Smooth muscle cell (in vitro differentiated cells): Measurements from ENCODE around the gene SLC39A9. TPM values are rescaled to one million over a fixed set of nuclear protein-coding genes. Genes with fewer than 3 reads are reported as not detected.

Experiments used
- DNase-seq: peaks from one replicate; lab custom pipeline; 2025; ENCODE audit not compliant: unreplicated experiment; lab: John Stamatoyannopoulos, UW
- H2AFZ ChIP-seq: fragments of 200-600 bp; sonication (generic); 2 replicates; pipeline ENCODE4 v1.6.0; 2016; ENCODE audit warnings: antibody characterized with exemption, low read depth, mild to moderate bottlenecking
- H3F3A ChIP-seq: fragments of 200-600 bp; sonication (generic); 2 replicates; pipeline ENCODE4 v1.6.0; 2017; ENCODE audit warnings: antibody characterized with exemption, low read depth
- H3K27ac ChIP-seq: fragments of 200-600 bp; sonication (generic); 2 replicates; pipeline ENCODE4 v1.5.1; 2016; ENCODE audit warnings: low read depth, mild to moderate bottlenecking
- H3K27me3 ChIP-seq: fragments of 200-600 bp; sonication (generic); 2 replicates; pipeline ENCODE4 v1.6.1; 2016; ENCODE audit warnings: low read depth, mild to moderate bottlenecking
- H3K36me3 ChIP-seq: fragments of 200-600 bp; sonication (generic); 2 replicates; pipeline ENCODE4 v1.5.1; 2016; ENCODE audit warnings: low read depth
- H3K4me1 ChIP-seq: fragments of 200-600 bp; sonication (generic); 2 replicates; pipeline ENCODE4 v1.5.1; 2016; ENCODE audit warnings: low read depth
- H3K4me2 ChIP-seq: fragments of 200-600 bp; sonication (generic); 2 replicates; pipeline ENCODE4 v1.6.0; 2016; ENCODE audit warnings: mild to moderate bottlenecking
- H3K4me3 ChIP-seq: fragments of 200-600 bp; sonication (generic); 2 replicates; pipeline ENCODE4 v1.5.1; 2016; ENCODE audit warnings: mild to moderate bottlenecking
- H3K79me2 ChIP-seq: fragments of 200-600 bp; sonication (generic); 2 replicates; pipeline ENCODE4 v1.6.0; 2016; ENCODE audit warnings: low read depth, mild to moderate bottlenecking
- H3K9ac ChIP-seq: fragments of 200-600 bp; sonication (generic); 2 replicates; pipeline ENCODE4 v1.6.0; 2016; ENCODE audit warnings: low read depth
- H3K9me3 ChIP-seq: fragments of 200-600 bp; sonication (generic); replicated peaks from 2 replicates; pipeline ENCODE4 v1.5.1; 2016; ENCODE audit warnings: low read depth
- H4K20me1 ChIP-seq: fragments of 200-600 bp; sonication (generic); 2 replicates; pipeline ENCODE4 v1.6.0; 2016; ENCODE audit warnings: low read depth
- CTCF ChIP-seq: fragments of 200-600 bp; sonication (generic); IDR thresholded peaks from 2 replicates; pipeline ENCODE4 v1.5.1; 2017; ENCODE audit warnings: borderline replicate concordance, mild to moderate bottlenecking, antibody characterized with exemption; ENCODE audit not compliant: insufficient read depth, poor library complexity, severe bottlenecking
- WGBS: methylation state at CpG from one replicate; pipeline ENCODE4 v1.1.7; 2016; ENCODE audit warnings: low lambda C conversion rate; 5-methylcytosine and 5-hydroxymethylcytosine counted together
- polyA plus RNA-seq: library from polyadenylated mRNA; unstranded; fragments of >200 nt; fragmentation: Nextera tagmentation; extraction: Ambion mirVana; gene quantifications from 2 replicates; pipeline ENCODE4 v1.2.1, GENCODE V29; 2016
- total RNA-seq: library from RNA; depleted of rRNA; stranded (reverse); fragments of >200 nt; gene quantifications from 2 replicates; pipeline ENCODE4 v1.2.3, GENCODE V29; 2014

The SLC39A9 gene
- total and polyA plus RNA-seq, 2 experiments from 2014 or later, result 42.8 to 106 TPM

GRCh38 chr14:69459122-69459521 lies 60.6 kb downstream of the SLC39A9 start:
- no peaks in the 10 kb centered on the region for H3K27me3 ChIP-seq
- H3K36me3 ChIP-seq, result peaks cover 11% of the 10 kb centered on the region
- no peak for TF ChIP-seq CTCF
- H3K4me2 ChIP-seq, result no peak overlapping the region
- peaks cover 15% of the 10 kb centered on the region for H4K20me1 ChIP-seq
- no peaks in the 10 kb centered on the region for H3K9me3 ChIP-seq
- DNase-seq, result no peak
- H3K4me1 ChIP-seq, result no peaks in the 10 kb centered on the region
- no peak overlapping the region for H3K4me3 ChIP-seq
- H2AFZ ChIP-seq, result no peak overlapping the region
- H3K79me2 ChIP-seq, result no peaks in the 10 kb centered on the region
- 50% methylated on average over 1 of the region's 1 CpG for WGBS
- no peak overlapping the region for H3K27ac ChIP-seq
- no peak overlapping the region for H3K9ac ChIP-seq
- H3F3A ChIP-seq, result peaks cover 3% of the 10 kb centered on the region

GRCh38 chr14:69460093-69460701 lies 61.7 kb downstream of the SLC39A9 start:
- no peaks in the 10 kb centered on the region for H3K4me1 ChIP-seq
- no peak overlapping the region for H3K4me2 ChIP-seq
- H3K79me2 ChIP-seq, result no peaks in the 10 kb centered on the region
- H3K4me3 ChIP-seq, result no peak overlapping the region
- H2AFZ ChIP-seq, result no peak overlapping the region
- H3K36me3 ChIP-seq, result peaks cover 11% of the 10 kb centered on the region
- peaks cover 21% of the 10 kb centered on the region for H4K20me1 ChIP-seq
- peaks cover 3% of the 10 kb centered on the region for H3F3A ChIP-seq
- H3K9me3 ChIP-seq, result no peaks in the 10 kb centered on the region
- TF ChIP-seq CTCF, result peak; percentile 74
- no peak overlapping the region for H3K27ac ChIP-seq
- DNase-seq, result no peak
- WGBS, result 41% methylated on average over 4 of the region's 4 CpGs
- H3K27me3 ChIP-seq, result no peaks in the 10 kb centered on the region
- no peak overlapping the region for H3K9ac ChIP-seq

- Histone ChIP-seq H3K27ac (peak overlapping the region; percentile 83), H4K20me1 (peaks cover 20% of the 10 kb centered on the region), H3K9ac (peak overlapping the region; percentile 68), H3K9me3 (no peaks in the 10 kb centered on the region), H3K79me2 (no peaks in the 10 kb centered on the region), H3K4me3 (no peak overlapping the region), H3K4me2 (peak overlapping the region; percentile 24), H3K36me3 (no peaks in the 10 kb centered on the region), H3K27me3 (no peaks in the 10 kb centered on the region), H2AFZ (no peak overlapping the region), H3K4me1 (no peaks in the 10 kb centered on the region), H3F3A (no peaks in the 10 kb centered on the region)
- no peak for DNase-seq
- no peak for TF ChIP-seq CTCF
Observed at GRCh38 chr14:69464379-69464778, 65.9 kb downstream of the SLC39A9 start.

- Histone ChIP-seq H3K9ac (peak overlapping the region; percentile 68), H3K4me1 (no peaks in the 10 kb centered on the region)
Observed at GRCh38 chr14:69464829-69465228, 66.3 kb downstream of the SLC39A9 start.

More at GRCh38 chr14:69464829-69465228, 66.3 kb downstream of the SLC39A9 start:
- no peaks in the 10 kb centered on the region for H3K27me3 ChIP-seq
- H3K27ac ChIP-seq, result peak overlapping the region; percentile 83
- H2AFZ ChIP-seq, result no peak overlapping the region
- H3K9me3 ChIP-seq, result no peaks in the 10 kb centered on the region
- 37% methylated on average over 6 of the region's 6 CpGs for WGBS
- peaks cover 16% of the 10 kb centered on the region for H4K20me1 ChIP-seq
- no peaks in the 10 kb centered on the region for H3K79me2 ChIP-seq
- TF ChIP-seq CTCF, result no peak
- H3K4me2 ChIP-seq, result peak overlapping the region; percentile 24
- no peaks in the 10 kb centered on the region for H3F3A ChIP-seq
- DNase-seq, result no peak
- no peak overlapping the region for H3K4me3 ChIP-seq
- no peaks in the 10 kb centered on the region for H3K36me3 ChIP-seq
